Stimulated activated CD4-positive, alpha-beta T cell treated with anti-CD3 and anti-CD28 coated beads, Interleukin-12 subunit alpha, Interleukin-12 subunit beta, amount 100 ng/mL, for 24 hours (primary cell): ENCODE data around the gene ATG10.
"Not testable (repeated sequence)": the region's sequence is repeated elsewhere in the genome, so short reads cannot be mapped to it uniquely, and the experiment has no call there.

ENCODE experiments used
- DNase-seq, 2 experiments: peaks; one replicate each; pipeline ENCODE4 v3.0.0-alpha.2; 2020; ENCODE audit warnings: low read depth in 2 of 2

Gene ATG10

DNA sequence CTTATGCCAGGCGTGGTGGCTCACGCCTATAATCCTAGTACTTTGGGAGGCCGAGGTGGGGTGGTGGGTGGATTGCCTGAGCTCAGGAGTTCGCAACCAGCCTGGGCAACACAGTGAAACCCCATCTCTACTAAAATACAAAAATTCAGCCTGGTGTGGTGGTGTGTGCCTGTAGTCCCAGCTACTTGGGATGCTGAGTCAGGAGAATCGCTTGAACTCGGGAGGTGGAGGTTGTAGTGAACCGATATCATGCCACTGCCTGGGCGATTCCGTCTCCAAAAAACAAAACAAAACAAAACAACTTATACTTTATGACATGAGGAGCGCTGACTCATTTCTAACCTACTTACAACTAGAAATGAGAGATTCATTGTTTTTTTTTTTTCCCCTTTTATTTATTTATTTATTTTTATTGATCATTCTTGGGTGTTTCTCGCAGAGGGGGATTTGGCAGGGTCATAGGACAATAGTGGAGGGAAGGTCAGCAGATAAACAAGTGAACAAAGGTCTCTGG lies 10.4 kb downstream of the ATG10 start:
- DNase-seq, result not testable (repeated sequence)

DNA sequence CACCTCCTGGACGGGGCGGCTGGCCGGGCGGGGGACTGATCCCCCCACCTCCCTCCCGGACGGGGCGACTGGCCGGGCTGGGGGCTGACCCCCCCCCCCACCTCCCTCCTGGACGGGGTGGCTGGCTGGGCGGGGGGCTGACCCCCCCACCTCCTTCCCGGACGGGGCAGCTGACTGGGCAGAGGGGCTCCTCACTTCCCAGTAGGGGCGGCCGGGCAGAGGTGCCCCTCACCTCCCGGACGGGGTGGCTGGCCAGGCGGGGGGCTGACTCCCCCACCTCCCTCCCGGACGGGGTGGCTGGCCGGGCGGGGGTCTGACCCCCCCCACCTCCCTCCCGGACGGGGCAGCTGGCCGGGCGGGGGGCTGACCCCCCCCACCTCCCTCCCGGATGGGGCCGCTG lies 11.3 kb downstream of the ATG10 start:
- DNase-seq, result not testable (repeated sequence)

DNA sequence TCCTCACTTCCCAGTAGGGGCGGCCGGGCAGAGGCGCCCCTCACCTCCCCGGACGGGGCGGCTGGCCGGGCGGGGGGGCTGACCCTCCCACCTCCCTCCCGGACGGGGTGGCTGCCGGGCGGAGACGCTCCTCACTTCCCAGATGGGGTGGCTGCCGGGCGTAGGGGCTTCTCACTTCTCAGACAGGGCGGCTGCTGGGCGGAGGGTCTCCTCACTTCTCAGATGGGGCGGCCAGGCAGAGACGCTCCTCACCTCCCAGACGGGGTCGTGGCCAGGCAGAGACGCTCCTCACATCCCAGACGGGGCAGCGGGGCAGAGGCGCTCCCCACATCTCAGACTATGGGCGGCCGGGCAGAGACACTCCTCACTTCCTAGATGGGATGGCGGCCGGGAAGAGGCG lies 11.7 kb downstream of the ATG10 start:
- DNase-seq, result not testable (repeated sequence)

- DNase-seq, result no peak
Measured at GRCh38 chr5:81986126-81986525, 14.3 kb downstream of the ATG10 start.

- DNase-seq, result no peak
Measured at GRCh38 chr5:81989204-81989603, 17.4 kb downstream of the ATG10 start.

- DNase-seq, result no peak
Measured at GRCh38 chr5:81994679-81995078, 22.9 kb downstream of the ATG10 start.

DNA sequence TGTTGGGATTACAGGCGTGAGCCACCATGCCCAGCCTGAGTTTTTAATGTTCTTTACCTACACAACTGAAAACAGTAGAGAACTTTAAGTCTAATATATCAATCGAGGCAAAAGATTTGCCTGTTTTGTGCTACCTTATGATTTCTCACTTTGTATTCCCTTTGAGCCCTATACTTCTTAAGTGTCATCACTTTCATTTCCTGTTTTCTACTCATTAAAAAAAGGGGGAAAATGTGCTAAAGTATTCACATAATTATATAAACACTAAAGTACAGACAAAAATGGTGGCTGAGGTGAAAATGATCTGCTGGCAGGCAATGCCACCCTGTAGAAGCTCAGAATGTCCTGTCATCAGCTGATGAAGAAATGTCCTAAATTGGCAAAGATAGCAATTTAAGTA lies 23.6 kb downstream of the ATG10 start:
- DNase-seq, result no peak

DNA sequence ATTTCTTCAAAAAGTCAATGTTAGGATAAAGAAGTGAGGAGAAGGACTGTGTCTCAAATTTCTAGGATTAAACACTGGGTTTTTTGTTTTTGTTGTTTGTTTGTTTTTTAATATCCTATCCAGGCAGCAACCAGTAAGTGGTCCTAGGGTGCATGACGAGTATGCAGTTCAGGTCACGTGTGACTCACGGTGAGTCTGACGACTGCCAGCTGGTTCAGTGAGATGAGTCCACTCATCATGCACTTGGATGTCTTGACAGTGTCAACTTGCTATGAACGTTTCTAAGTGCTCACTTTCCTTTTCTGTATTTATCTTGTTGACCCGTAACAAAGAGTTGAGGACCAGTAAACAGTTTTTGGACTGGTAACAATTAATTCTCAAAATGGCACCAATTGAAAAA lies 32.7 kb downstream of the ATG10 start:
- no peak for DNase-seq

DNA sequence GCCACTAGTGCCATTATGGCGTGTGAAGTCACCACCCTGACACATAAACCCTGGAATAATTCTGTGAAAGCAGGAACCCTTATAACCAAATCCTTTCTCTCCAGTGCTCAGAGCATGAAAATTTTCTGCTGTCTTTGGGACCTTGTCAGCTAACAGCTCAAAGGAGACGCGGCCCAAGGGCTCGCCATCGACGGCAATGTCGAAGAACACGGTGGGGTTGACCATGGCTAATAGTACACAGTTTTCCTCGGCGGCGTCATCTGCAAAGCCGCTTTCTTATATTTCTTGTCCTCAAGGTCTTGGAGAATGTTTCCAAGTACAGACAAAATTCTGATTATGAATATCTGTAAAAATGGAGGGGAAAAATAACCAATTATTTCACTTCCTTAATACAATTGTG lies 38.0 kb downstream of the ATG10 start:
- not testable (repeated sequence) for DNase-seq

DNA sequence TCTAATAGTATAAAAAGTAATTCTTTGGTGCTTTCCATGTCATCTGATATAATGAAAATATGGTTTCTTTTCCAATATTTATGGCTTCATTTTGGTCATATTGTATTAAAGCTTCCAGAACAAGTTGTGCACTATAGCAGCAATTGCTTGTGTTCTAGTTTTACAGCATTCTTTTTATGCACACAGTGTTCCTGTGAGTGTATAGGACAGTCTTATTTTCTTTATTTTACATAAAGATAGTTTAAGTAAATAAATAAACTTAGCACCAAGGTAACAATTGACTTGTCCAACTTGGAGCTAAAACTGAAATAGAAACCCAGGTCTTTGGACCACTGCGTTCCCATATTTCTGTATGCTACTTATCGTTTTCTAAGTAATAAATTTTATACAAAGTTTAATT lies 38.9 kb downstream of the ATG10 start:
- DNase-seq, result no peak

DNA sequence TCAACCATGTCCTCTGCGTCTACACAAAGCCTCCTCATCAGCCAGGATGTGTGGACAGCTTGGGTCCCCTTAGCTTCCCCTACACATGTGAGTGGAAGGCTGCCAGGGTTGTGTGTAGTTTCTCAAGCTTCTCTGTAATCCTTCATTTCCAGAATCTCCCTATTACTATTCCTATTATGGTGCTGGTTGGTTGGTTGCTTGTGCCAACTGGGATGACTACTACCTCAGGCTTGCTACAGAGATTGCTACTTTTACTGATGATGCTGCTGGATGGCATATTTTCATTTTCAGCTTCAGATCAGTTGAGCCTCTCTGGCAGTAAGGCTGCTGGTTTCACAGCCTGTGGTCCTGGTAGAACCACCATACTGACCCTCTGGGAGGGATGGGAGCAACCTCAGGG lies 39.9 kb downstream of the ATG10 start:
- no peak for DNase-seq

DNA sequence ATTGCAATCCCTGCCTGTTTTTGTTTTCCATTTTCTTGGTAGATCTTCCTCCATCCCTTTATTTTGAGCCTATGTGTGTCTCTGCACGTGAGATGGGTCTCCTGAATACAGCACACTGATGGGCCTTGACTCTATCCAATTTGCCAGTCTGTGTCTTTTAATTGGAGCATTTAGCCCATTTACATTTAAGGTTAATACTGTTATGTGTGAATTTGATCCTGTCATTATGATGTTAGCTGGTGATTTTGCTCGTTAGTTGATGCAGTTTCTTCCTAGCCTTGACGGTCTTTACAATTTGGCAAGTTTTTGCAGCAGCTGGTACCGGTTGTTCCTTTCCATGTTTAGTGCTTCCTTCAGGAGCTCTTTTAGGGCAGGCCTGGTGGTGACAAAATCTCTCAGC lies 42.8 kb downstream of the ATG10 start:
- DNase-seq, result not testable (repeated sequence)

- no peak for DNase-seq
Measured at GRCh38 chr5:82018462-82018861, 46.6 kb downstream of the ATG10 start.

- DNase-seq, result no peak
Measured at GRCh38 chr5:82019342-82020138, 47.7 kb downstream of the ATG10 start.

DNA sequence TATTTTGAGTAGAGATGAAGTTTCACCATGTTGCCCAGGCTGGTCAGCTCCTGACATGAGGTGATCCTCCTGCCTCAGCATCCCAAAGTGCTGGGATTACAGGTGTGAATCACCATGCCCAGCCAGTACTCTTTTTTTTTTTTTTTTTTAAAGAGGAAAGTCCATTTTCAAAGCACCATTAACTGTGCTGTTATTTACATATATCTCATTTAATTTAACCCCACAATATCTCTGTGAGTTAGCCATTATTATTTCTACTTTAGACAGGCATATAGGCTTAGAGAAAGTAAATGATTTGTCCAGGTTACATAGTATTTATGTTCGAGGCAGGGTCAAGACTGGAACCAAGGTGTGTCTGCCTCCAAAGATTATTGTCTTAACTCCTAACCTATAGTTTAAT lies 50.7 kb downstream of the ATG10 start:
- no peak for DNase-seq

DNA sequence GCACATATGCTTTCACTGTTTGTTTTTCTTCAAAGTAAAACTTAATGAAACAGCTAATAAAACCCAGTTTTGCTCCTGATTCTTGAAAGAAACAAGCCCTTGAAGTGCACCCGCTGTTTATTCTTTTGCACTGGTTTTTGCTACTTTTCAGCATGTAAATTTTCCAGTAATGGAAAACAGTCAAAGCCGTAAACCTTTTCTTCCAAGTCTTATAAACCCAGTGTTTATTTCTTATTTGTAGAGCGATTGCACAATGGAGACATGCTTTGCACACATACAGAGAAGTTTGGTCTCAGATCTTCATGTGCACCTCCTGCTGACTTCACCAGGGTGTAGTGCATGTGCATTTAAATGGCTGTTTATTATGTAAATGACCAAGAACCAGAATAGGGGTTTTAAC lies 51.8 kb downstream of the ATG10 start:
- no peak for DNase-seq

GRCh38 chr5:82031220-82032119 lies 59.6 kb downstream of the ATG10 start:
- no peak for DNase-seq

GRCh38 chr5:82042894-82043293 lies 71.1 kb downstream of the ATG10 start:
- not testable (repeated sequence) for DNase-seq

DNA sequence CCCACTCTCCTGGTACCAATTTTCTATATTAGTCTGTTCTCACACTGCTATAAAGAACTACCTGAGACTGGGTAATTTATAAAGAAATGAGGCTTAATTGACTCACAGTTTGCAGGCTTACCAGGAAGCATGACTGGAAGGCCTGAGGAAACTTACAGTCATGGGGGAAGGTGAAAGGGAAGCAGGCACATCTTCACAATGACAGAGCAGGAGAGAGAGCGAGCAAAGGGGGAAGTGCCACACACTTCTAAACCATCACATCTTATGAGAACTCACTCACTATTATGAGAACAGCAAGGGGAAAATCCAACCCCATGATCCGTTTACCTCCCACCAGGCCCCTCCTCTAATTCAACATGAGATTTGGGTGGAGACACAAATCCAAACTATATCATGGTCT lies 72.2 kb downstream of the ATG10 start:
- DNase-seq, result no peak

GRCh38 chr5:82045554-82046275 lies 73.9 kb downstream of the ATG10 start:
- DNase-seq, result no peak

- no peak for DNase-seq
Measured at GRCh38 chr5:82046276-82046647, 74.4 kb downstream of the ATG10 start.

DNA sequence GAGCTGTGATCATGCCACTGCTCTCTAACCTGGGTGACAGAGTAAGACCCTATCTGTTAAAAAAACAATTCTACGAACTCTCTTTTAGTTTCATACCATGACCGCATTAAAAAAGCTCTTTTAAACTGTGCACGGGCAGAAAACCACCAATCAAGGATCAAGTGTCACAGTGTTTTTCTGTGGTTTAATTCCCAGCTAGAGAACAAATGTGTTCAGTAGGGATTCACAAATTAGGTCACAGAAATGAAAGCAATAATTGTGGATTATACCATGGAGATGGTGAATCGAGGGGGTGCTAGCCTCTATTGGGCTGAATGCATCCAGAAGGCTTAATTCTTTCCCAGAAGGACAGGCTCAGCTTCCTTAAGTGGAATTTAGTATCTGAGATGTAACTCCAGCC lies 79.1 kb downstream of the ATG10 start:
- no peak for DNase-seq
